Smooth muscle cell (in vitro differentiated cells): Measurements from ENCODE around the gene PSMA4. TPM values are rescaled to one million over a fixed set of nuclear protein-coding genes. Genes with fewer than 3 reads are reported as not detected.
"Not testable (repeated sequence)": the region's sequence is repeated elsewhere in the genome, so short reads cannot be mapped to it uniquely, and the experiment has no call there.

ENCODE experiments used
- DNase-seq: peaks from one replicate; lab custom pipeline; 2025; ENCODE audit not compliant: unreplicated experiment; lab: John Stamatoyannopoulos, UW
- H2AFZ ChIP-seq: fragments of 200-600 bp; sonication (generic); 2 replicates; pipeline ENCODE4 v1.6.0; 2016; ENCODE audit warnings: antibody characterized with exemption, low read depth, mild to moderate bottlenecking
- H3F3A ChIP-seq: fragments of 200-600 bp; sonication (generic); 2 replicates; pipeline ENCODE4 v1.6.0; 2017; ENCODE audit warnings: antibody characterized with exemption, low read depth
- H3K27ac ChIP-seq: fragments of 200-600 bp; sonication (generic); 2 replicates; pipeline ENCODE4 v1.5.1; 2016; ENCODE audit warnings: low read depth, mild to moderate bottlenecking
- H3K27me3 ChIP-seq: fragments of 200-600 bp; sonication (generic); 2 replicates; pipeline ENCODE4 v1.6.1; 2016; ENCODE audit warnings: low read depth, mild to moderate bottlenecking
- H3K36me3 ChIP-seq: fragments of 200-600 bp; sonication (generic); 2 replicates; pipeline ENCODE4 v1.5.1; 2016; ENCODE audit warnings: low read depth
- H3K4me1 ChIP-seq: fragments of 200-600 bp; sonication (generic); 2 replicates; pipeline ENCODE4 v1.5.1; 2016; ENCODE audit warnings: low read depth
- H3K4me2 ChIP-seq: fragments of 200-600 bp; sonication (generic); 2 replicates; pipeline ENCODE4 v1.6.0; 2016; ENCODE audit warnings: mild to moderate bottlenecking
- H3K4me3 ChIP-seq: fragments of 200-600 bp; sonication (generic); 2 replicates; pipeline ENCODE4 v1.5.1; 2016; ENCODE audit warnings: mild to moderate bottlenecking
- H3K79me2 ChIP-seq: fragments of 200-600 bp; sonication (generic); 2 replicates; pipeline ENCODE4 v1.6.0; 2016; ENCODE audit warnings: low read depth, mild to moderate bottlenecking
- H3K9ac ChIP-seq: fragments of 200-600 bp; sonication (generic); 2 replicates; pipeline ENCODE4 v1.6.0; 2016; ENCODE audit warnings: low read depth
- H3K9me3 ChIP-seq: fragments of 200-600 bp; sonication (generic); replicated peaks from 2 replicates; pipeline ENCODE4 v1.5.1; 2016; ENCODE audit warnings: low read depth
- H4K20me1 ChIP-seq: fragments of 200-600 bp; sonication (generic); 2 replicates; pipeline ENCODE4 v1.6.0; 2016; ENCODE audit warnings: low read depth
- CTCF ChIP-seq: fragments of 200-600 bp; sonication (generic); IDR thresholded peaks from 2 replicates; pipeline ENCODE4 v1.5.1; 2017; ENCODE audit warnings: borderline replicate concordance, mild to moderate bottlenecking, antibody characterized with exemption; ENCODE audit not compliant: insufficient read depth, poor library complexity, severe bottlenecking
- WGBS: methylation state at CpG from one replicate; pipeline ENCODE4 v1.1.7; 2016; ENCODE audit warnings: low lambda C conversion rate; 5-methylcytosine and 5-hydroxymethylcytosine counted together
- polyA plus RNA-seq: library from polyadenylated mRNA; unstranded; fragments of >200 nt; fragmentation: Nextera tagmentation; extraction: Ambion mirVana; gene quantifications from 2 replicates; pipeline ENCODE4 v1.2.1, GENCODE V29; 2016
- total RNA-seq: library from RNA; depleted of rRNA; stranded (reverse); fragments of >200 nt; gene quantifications from 2 replicates; pipeline ENCODE4 v1.2.3, GENCODE V29; 2014

The PSMA4 gene
- total and polyA plus RNA-seq, 2 experiments from 2014 or later: 198 to 245 TPM

- H3K27me3 ChIP-seq: peaks cover 3% of the 10 kb centered on the region
- H4K20me1 ChIP-seq: no peaks in the 10 kb centered on the region
- H3K4me2 ChIP-seq: no peak overlapping the region
- no peaks in the 10 kb centered on the region for H3K79me2 ChIP-seq
- H3K4me3 ChIP-seq: no peak overlapping the region
- H2AFZ ChIP-seq: no peak overlapping the region
- WGBS: 90% methylated on average over 6 of the region's 6 CpGs
- H3K9me3 ChIP-seq: no peaks in the 10 kb centered on the region
- peaks cover 4% of the 10 kb centered on the region for H3F3A ChIP-seq
- DNase-seq: no peak
- no peaks in the 10 kb centered on the region for H3K4me1 ChIP-seq
- no peak for TF ChIP-seq CTCF
- no peak overlapping the region for H3K9ac ChIP-seq
- H3K27ac ChIP-seq: no peak overlapping the region
- H3K36me3 ChIP-seq: no peaks in the 10 kb centered on the region
Observed at GRCh38 chr15:78509726-78510312, 30.4 kb upstream of the PSMA4 start.

GRCh38 chr15:78520035-78520434 lies 20.2 kb upstream of the PSMA4 start:
- H3K79me2 ChIP-seq, DNase-seq, H3K4me3 ChIP-seq, H3K4me2 ChIP-seq, H3K27ac ChIP-seq, H3F3A ChIP-seq, H3K27me3 ChIP-seq, H4K20me1 ChIP-seq, H3K9me3 ChIP-seq, H2AFZ ChIP-seq, H3K4me1 ChIP-seq, H3K36me3 ChIP-seq, H3K9ac ChIP-seq: not testable (repeated sequence)
- 78% methylated on average over 3 of the region's 3 CpGs for WGBS

- Histone ChIP-seq H3K27ac (no peak overlapping the region), H3K27me3 (no peaks in the 10 kb centered on the region), H3F3A (no peaks in the 10 kb centered on the region), H3K9ac (no peak overlapping the region), H4K20me1 (no peaks in the 10 kb centered on the region), H2AFZ (no peak overlapping the region), H3K9me3 (no peaks in the 10 kb centered on the region), H3K4me2 (no peak overlapping the region), H3K4me3 (no peak overlapping the region), H3K79me2 (no peaks in the 10 kb centered on the region), H3K36me3 (no peaks in the 10 kb centered on the region), H3K4me1 (no peaks in the 10 kb centered on the region)
- DNase-seq: no peak
- TF ChIP-seq CTCF: no peak
- 89% methylated on average over 5 of the region's 5 CpGs for WGBS
Observed at GRCh38 chr15:78524230-78524629, 16.0 kb upstream of the PSMA4 start.

- Histone ChIP-seq H3K4me3 (no peak overlapping the region), H3K4me2 (no peak overlapping the region), H3K27me3 (no peaks in the 10 kb centered on the region), H3K9ac (no peak overlapping the region), H3K79me2 (no peaks in the 10 kb centered on the region), H2AFZ (no peak overlapping the region), H3K4me1 (no peaks in the 10 kb centered on the region), H3K36me3 (no peaks in the 10 kb centered on the region), H3K27ac (no peak overlapping the region), H4K20me1 (no peaks in the 10 kb centered on the region), H3K9me3 (no peaks in the 10 kb centered on the region), H3F3A (no peaks in the 10 kb centered on the region)
- 88% methylated on average over 5 of the region's 5 CpGs for WGBS
- DNase-seq: no peak
- no peak for TF ChIP-seq CTCF
Observed at GRCh38 chr15:78527325-78527724, 12.9 kb upstream of the PSMA4 start.
